CD1c-positive myeloid dendritic cell (primary cell): Measurements from ENCODE around the gene CLMN.
"Not testable (repeated sequence)": the region's sequence is repeated elsewhere in the genome, so short reads cannot be mapped to it uniquely, and the experiment has no call there.

ENCODE experiments used
- DNase-seq: peaks from one replicate; pipeline ENCODE4 v3.0.0-alpha.2; 2016; ENCODE audit errors: extremely low spot score

The CLMN gene

GRCh38 chr14:95195031-95195430, 124.7 kb downstream of the CLMN start:
- no peak for DNase-seq

GRCh38 chr14:95193081-95193480, 126.6 kb downstream of the CLMN start:
- no peak for DNase-seq

- DNase-seq = no peak
Observed at GRCh38 chr14:95192311-95192710, 127.4 kb downstream of the CLMN start.

GRCh38 chr14:95191445-95192199, 128.1 kb downstream of the CLMN start:
- DNase-seq = no peak

- no peak for DNase-seq
Observed at GRCh38 chr14:95190857-95191256, 128.9 kb downstream of the CLMN start.

- no peak for DNase-seq
Observed at GRCh38 chr14:95190346-95190840, 129.3 kb downstream of the CLMN start.

- no peak for DNase-seq
Observed at GRCh38 chr14:95189367-95190132, 130.2 kb downstream of the CLMN start.

- no peak for DNase-seq
Observed at GRCh38 chr14:95188380-95188779, 131.3 kb downstream of the CLMN start.

GRCh38 chr14:95185767-95186392, 133.8 kb downstream of the CLMN start:
- peak; percentile 50 for DNase-seq

- DNase-seq = peak; percentile 78
Observed at GRCh38 chr14:95185033-95185766, 134.5 kb downstream of the CLMN start.

- no peak for DNase-seq
Observed at GRCh38 chr14:95184413-95184790, 135.3 kb downstream of the CLMN start.

GRCh38 chr14:95183532-95184412, 135.9 kb downstream of the CLMN start:
- peak; percentile 75 for DNase-seq

- DNase-seq = no peak
Observed at GRCh38 chr14:95183082-95183481, 136.6 kb downstream of the CLMN start.

GRCh38 chr14:95182379-95182778, 137.3 kb downstream of the CLMN start:
- DNase-seq = no peak

GRCh38 chr14:95180966-95181741, 138.6 kb downstream of the CLMN start:
- no peak for DNase-seq

- DNase-seq = not testable (repeated sequence)
Observed at GRCh38 chr14:95175670-95176069, 144.0 kb downstream of the CLMN start.

- no peak for DNase-seq
Observed at GRCh38 chr14:95174184-95174792, 145.4 kb downstream of the CLMN start.

- peak; percentile 21 for DNase-seq
Observed at GRCh38 chr14:95173518-95173917, 146.2 kb downstream of the CLMN start.

- DNase-seq = no peak
Observed at GRCh38 chr14:95167177-95167576, 152.5 kb downstream of the CLMN start.

- no peak for DNase-seq
Observed at GRCh38 chr14:95165517-95165916, 154.2 kb downstream of the CLMN start.
